Endothelial cell of umbilical vein (primary cell): ENCODE results near the gene PRR18. TPM values are rescaled to one million over a fixed set of nuclear protein-coding genes. Genes with fewer than 3 reads are reported as not detected.

Experiments
- BruUV-seq: library from RNA; stranded (reverse); fragments of 400-500 nt; replicated peaks from 2 replicates; lab custom pipeline; 2021; lab: Mats Ljungman, UMichigan
- CTCF ChIA-PET: fragments of 300-600, 350-600 bp; sonication (Branson Sonifier 250); formaldehyde crosslinking; loops from one replicate; lab custom pipeline; 2021; ENCODE audit warnings: antibody characterized with exemption, inconsistent platforms; lab: Charles Lee
- POLR2A ChIA-PET: fragments of 300-600, 350-600 bp; sonication (Branson Sonifier 250); formaldehyde crosslinking; loops from one replicate; lab custom pipeline; 2021; ENCODE audit warnings: antibody characterized with exemption, inconsistent platforms; lab: Charles Lee
- DNase-seq: peaks from one replicate; pipeline ENCODE4 v3.0.0-alpha.2; 2011; ENCODE audit warnings: low read depth, low spot score
- FAIRE-seq: peaks from 2 replicates; lab custom pipeline; 2011; peaks lifted over from hg19 to GRCh38; lab: Jason Lieb, UNC
- H2AFZ ChIP-seq: 2 replicates; pipeline ENCODE4 v1.6.0; 2012; ENCODE audit warnings: low read depth, low read length, control low read depth, inconsistent platforms
- H3K27ac ChIP-seq: 2 replicates; pipeline ENCODE4 v1.5.1; 2011; ENCODE audit warnings: low read depth, mild to moderate bottlenecking, control low read depth, low read length, moderate library complexity; ENCODE audit not compliant: insufficient read depth
- H3K27me3 ChIP-seq, 2 experiments: 2 replicates each; pipeline versions ENCODE4 v1.6.0 to v1.6.1; 2011; ENCODE audit warnings: low read length in 2 of 2, mixed read lengths in 1 of 2; ENCODE audit not compliant: control insufficient read depth in 2 of 2, insufficient read depth in 2 of 2
- H3K36me3 ChIP-seq, 2 experiments: 2 replicates in 1 of 2; 3 replicates in 1 of 2; pipeline ENCODE4 v1.5.1; 2011; ENCODE audit warnings: low read length in 2 of 2, mild to moderate bottlenecking in 1 of 2, moderate library complexity in 1 of 2; ENCODE audit not compliant: control insufficient read depth in 2 of 2, insufficient read depth in 2 of 2; ENCODE audit errors: extremely low read depth in 1 of 2
- H3K4me1 ChIP-seq: 3 replicates; pipeline ENCODE4 v1.5.1; 2011; ENCODE audit warnings: mild to moderate bottlenecking, low read length; ENCODE audit not compliant: control insufficient read depth, insufficient read depth; ENCODE audit errors: extremely low read depth
- H3K4me2 ChIP-seq: 2 replicates; pipeline ENCODE4 v1.6.1; 2011; ENCODE audit warnings: low read length, control low read depth, mixed read lengths; ENCODE audit not compliant: insufficient read depth
- H3K4me3 ChIP-seq, 3 experiments: fragments of 200-600 bp in 1 of 3; sonication (generic), shearing (Covaris generic) in 1 of 3; replicated peaks in 1 of 3; 2 replicates each; pipeline ENCODE4 v1.5.1; 2011 to 2016; ENCODE audit warnings: control low read depth in 3 of 3, low read length in 3 of 3, mild to moderate bottlenecking in 2 of 3, inconsistent platforms in 1 of 3, low read depth in 1 of 3, moderate library complexity in 1 of 3; ENCODE audit not compliant: insufficient read depth in 1 of 3
- H3K79me2 ChIP-seq: 2 replicates; pipeline ENCODE4 v1.6.0; 2012; ENCODE audit warnings: low read length, inconsistent platforms; ENCODE audit not compliant: control insufficient read depth, insufficient read depth
- H3K9ac ChIP-seq: replicated peaks from 2 replicates; pipeline ENCODE3; 2011; ENCODE audit warnings: low read length, control low read depth; ENCODE audit not compliant: insufficient read depth; ENCODE audit errors: extremely low read depth
- H3K9me1 ChIP-seq: replicated peaks from 3 replicates; pipeline ENCODE4 v1.6.0; 2011; ENCODE audit warnings: mild to moderate bottlenecking, low read length; ENCODE audit not compliant: control insufficient read depth, insufficient read depth; ENCODE audit errors: extremely low read depth
- H3K9me3 ChIP-seq: replicated peaks from 2 replicates; pipeline ENCODE4 v1.5.1; 2012; ENCODE audit warnings: low read length, inconsistent platforms; ENCODE audit not compliant: control insufficient read depth, insufficient read depth
- H4K20me1 ChIP-seq: replicated peaks from 2 replicates; pipeline ENCODE3; 2011; ENCODE audit warnings: mild to moderate bottlenecking, low read length; ENCODE audit not compliant: control insufficient read depth, insufficient read depth; ENCODE audit errors: extremely low read depth
- EZH2 ChIP-seq: IDR thresholded peaks from 2 replicates; pipeline ENCODE4 v1.6.1; 2012; ENCODE audit warnings: borderline replicate concordance, low read depth, mild to moderate bottlenecking, moderate library complexity, low read length, inconsistent platforms; ENCODE audit not compliant: severe bottlenecking
- JUN ChIP-seq: IDR thresholded peaks from 2 replicates; pipeline ENCODE4 v1.6.1; 2011; ENCODE audit warnings: borderline replicate concordance, low read depth; ENCODE audit not compliant: insufficient read length, insufficient read depth
- MYC ChIP-seq: IDR thresholded peaks from one replicate; pipeline ENCODE4 v1.6.1; 2011; ENCODE audit warnings: mild to moderate bottlenecking, low read depth, low read length
- POLR2AphosphoS5 ChIP-seq: IDR thresholded peaks from 2 replicates; pipeline ENCODE4 v1.6.1; 2012; ENCODE audit warnings: low read depth, mild to moderate bottlenecking, control low read depth, low read length, moderate library complexity; ENCODE audit not compliant: insufficient read depth
- dilution Hi-C: fragments of 300-500 bp; cut with MboI; formaldehyde crosslinking; loops from one replicate; pipeline ENCODE4 v1.15.0; 2019; ENCODE audit warnings: low sequenced_read_pairs; ENCODE audit not compliant: extremely low pct_ligation_motif_present
- intact Hi-C: fragments of 100-400 bp; cut with micrococcal nuclease; formaldehyde crosslinking; loops from one replicate; pipeline ENCODE4 v1.10.0; 2022
- polyA plus RNA-seq, 4 experiments: library from polyadenylated mRNA; depleted of rRNA in 3 of 4; stranded (reverse) in 3 of 4; unstranded in 1 of 4; fragments of >200 nt; gene quantifications; 2 replicates each; pipeline versions ENCODE4 v1.2.1 to v1.2.3, GENCODE V29; 2011 to 2012; ENCODE audit warnings: missing spikeins in 1 of 4
- total RNA-seq: library from RNA; stranded (reverse); gene quantifications from 2 replicates; pipeline ENCODE4 v1.2.3, GENCODE V29; 2021
- TF ChIP-seq, protein P1 (sequence below): IDR thresholded peaks from 2 replicates; pipeline ENCODE4 v1.6.1; 2011; ENCODE audit not compliant: insufficient read depth, insufficient read length
- TF ChIP-seq, protein P2 (sequence below), 2 donors: IDR thresholded peaks; 1 replicate in 1 of 2; 2 replicates in 1 of 2; pipeline ENCODE4 v1.5.1; 2011; ENCODE audit warnings: low read length in 2 of 2, mild to moderate bottlenecking in 2 of 2, moderate library complexity in 2 of 2, control low read depth in 1 of 2, inconsistent platforms in 1 of 2, low read depth in 1 of 2; ENCODE audit not compliant: insufficient read depth in 1 of 2; ENCODE audit errors: extremely low read depth in 1 of 2

The PRR18 gene
- total and polyA plus RNA-seq, 2 donors (not counting 3 experiments of a cell fraction or from before 2014, with no cell fraction given) = not detected

DNA sequence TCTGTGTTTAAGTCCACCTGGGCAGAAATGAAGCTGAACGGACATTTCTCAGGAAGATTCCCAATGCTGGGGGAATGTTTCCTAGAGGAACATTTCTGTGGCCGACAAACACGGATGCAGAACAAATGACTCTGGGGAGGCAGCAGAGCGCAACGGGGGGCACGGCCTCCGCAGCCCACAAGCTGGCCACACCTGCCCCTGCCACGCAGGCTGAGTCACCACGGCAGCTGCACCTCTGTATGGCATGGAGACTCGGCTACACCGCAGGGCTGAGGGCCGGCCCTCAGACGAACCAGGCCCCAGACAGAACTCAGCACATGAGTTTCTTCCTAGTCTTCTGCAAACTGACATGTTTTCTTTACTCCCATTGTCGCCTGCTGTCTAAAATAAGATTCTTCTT is 10.0 kb upstream of the PRR18 start:
- DNase-seq = no peak
- dilution Hi-C loops (no loop called here), intact Hi-C loops (no loop called here)
- H3K9me1 ChIP-seq = no peaks in the 10 kb centered on the region
- no peaks in the 10 kb centered on the region for H3K79me2 ChIP-seq
- H3K4me1 ChIP-seq = no peaks in the 10 kb centered on the region
- no peak overlapping the region for H3K9ac ChIP-seq
- H3K27me3 ChIP-seq = no peaks in the 10 kb centered on the region
- H3K36me3 ChIP-seq = no peaks in the 10 kb centered on the region
- H3K27ac ChIP-seq = no peak overlapping the region
- no TSS peak for BruUV-seq
- TF ChIP-seq, protein P1, sequence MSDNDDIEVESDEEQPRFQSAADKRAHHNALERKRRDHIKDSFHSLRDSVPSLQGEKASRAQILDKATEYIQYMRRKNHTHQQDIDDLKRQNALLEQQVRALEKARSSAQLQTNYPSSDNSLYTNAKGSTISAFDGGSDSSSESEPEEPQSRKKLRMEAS = no peak
- TF ChIP-seq POLR2AphosphoS5 (no peak), EZH2 (no peak), MYC (no peak), JUN (no peak)
- TF ChIP-seq, protein P2, sequence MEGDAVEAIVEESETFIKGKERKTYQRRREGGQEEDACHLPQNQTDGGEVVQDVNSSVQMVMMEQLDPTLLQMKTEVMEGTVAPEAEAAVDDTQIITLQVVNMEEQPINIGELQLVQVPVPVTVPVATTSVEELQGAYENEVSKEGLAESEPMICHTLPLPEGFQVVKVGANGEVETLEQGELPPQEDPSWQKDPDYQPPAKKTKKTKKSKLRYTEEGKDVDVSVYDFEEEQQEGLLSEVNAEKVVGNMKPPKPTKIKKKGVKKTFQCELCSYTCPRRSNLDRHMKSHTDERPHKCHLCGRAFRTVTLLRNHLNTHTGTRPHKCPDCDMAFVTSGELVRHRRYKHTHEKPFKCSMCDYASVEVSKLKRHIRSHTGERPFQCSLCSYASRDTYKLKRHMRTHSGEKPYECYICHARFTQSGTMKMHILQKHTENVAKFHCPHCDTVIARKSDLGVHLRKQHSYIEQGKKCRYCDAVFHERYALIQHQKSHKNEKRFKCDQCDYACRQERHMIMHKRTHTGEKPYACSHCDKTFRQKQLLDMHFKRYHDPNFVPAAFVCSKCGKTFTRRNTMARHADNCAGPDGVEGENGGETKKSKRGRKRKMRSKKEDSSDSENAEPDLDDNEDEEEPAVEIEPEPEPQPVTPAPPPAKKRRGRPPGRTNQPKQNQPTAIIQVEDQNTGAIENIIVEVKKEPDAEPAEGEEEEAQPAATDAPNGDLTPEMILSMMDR (IDR thresholded peaks at IDR 0.05; ENCODE audit: extremely low read depth in 1 of 2, insufficient read depth in 1 of 2, low read depth in 1 of 2, low read length in 2 of 2) = no peak
- H2AFZ ChIP-seq = no peak overlapping the region
- ChIA-PET POLR2A (no interaction called here), CTCF (interaction anchor here (1.3 to 2.8 kb wide), 3 partner anchors 9 to 83 kb away, joined by 3 to 13 read pairs (median 6); no protein-coding TSS in a partner anchor)
- no peaks in the 10 kb centered on the region for H4K20me1 ChIP-seq
- FAIRE-seq = no peak
- no peak overlapping the region for H3K4me3 ChIP-seq
- H3K4me2 ChIP-seq = no peak overlapping the region
- H3K9me3 ChIP-seq = no peaks in the 10 kb centered on the region
